ENCODE data around the gene HMMR. TPM values are rescaled to one million over a fixed set of nuclear protein-coding genes. Genes with fewer than 3 reads are reported as not detected.
A peak's percentile ranks its signal among the peaks of the same experiment; 100 is the strongest.

Gene HMMR
- total and polyA plus RNA-seq, 2 experiments from 2014 or later, result 7.8 to 46.5 TPM

GRCh38 chr5:163459462-163459818 is 992 bp upstream of the HMMR start:
- Histone ChIP-seq H3K27me3 (no peaks in the 10 kb centered on the region), H3K36me3 (peaks cover 2% of the 10 kb centered on the region), H3K9me3 (ENCODE audit: low read depth) (no peaks in the 10 kb centered on the region), H3K27ac (peak overlapping the region; percentile 98), H3K4me1 (ENCODE audit: low read depth) (peaks cover 11% of the 10 kb centered on the region), H3K4me3 (peak overlapping the region; percentile 51)
- DNase-seq (ENCODE audit: low read depth in 1 of 2, low spot score in 1 of 2), result no peak
- no peak for TF ChIP-seq CTCF (IDR thresholded peaks at IDR 0.05; ENCODE audit: low read depth, low read length)

DNA sequence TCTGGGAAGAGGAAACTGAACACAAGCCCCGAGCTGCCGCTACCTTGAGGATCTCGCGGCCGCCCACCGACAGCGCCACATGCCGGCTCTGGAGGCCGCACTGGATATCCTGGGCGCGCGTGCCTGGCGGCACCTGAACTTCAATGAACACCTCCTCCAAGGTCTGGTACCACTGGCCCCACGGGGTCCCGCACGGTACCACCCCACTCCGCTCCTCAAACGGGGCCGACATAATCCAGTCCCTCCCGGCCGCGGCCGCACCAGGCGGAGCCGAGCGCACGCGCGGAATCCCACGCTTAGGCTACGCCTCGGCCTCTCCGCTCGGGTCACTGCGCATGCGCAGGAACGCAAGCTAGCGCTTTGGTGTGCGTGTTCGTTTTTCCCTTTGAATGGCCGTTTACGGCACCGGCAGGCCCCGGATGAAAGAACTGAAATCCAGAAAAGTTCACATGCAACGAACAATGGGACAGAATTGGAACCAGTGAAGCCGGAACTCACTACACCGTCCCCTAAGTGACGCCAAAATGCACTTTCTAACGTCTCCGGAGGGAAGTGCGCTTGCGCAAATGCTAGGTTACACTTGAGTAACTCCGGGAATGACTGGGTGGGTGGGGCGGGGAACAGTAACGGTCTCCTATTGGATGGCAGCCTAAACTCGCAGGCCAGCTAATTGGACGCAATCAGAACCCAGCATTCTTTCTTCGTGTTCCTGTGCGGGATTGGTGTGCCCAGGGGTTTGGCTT is 442 bp upstream of the HMMR start, which contains the start of gene NUDCD2:
NUDCD2 (minus strand) TSS at position 284 of the 743 bp plus-strand sequence; CDS start at position 232, 52 bp downstream.
- Histone ChIP-seq H3K9me3 (ENCODE audit: low read depth) (no peaks in the 10 kb centered on the region), H3K4me3 (peak within 1 kb of the TSS; percentile 51), H3K27ac (peak within 1 kb of the TSS; percentile 98), H3K36me3 (no peaks in the 10 kb centered on the region), H3K4me1 (ENCODE audit: low read depth) (peaks cover 11% of the 10 kb centered on the region), H3K27me3 (no peaks in the 10 kb centered on the region)
- peak; percentile 97 to 99 for DNase-seq (ENCODE audit: low read depth in 1 of 2, low spot score in 1 of 2)
- TF ChIP-seq CTCF (IDR thresholded peaks at IDR 0.05; ENCODE audit: low read depth, low read length), result peak; percentile 22

DNA sequence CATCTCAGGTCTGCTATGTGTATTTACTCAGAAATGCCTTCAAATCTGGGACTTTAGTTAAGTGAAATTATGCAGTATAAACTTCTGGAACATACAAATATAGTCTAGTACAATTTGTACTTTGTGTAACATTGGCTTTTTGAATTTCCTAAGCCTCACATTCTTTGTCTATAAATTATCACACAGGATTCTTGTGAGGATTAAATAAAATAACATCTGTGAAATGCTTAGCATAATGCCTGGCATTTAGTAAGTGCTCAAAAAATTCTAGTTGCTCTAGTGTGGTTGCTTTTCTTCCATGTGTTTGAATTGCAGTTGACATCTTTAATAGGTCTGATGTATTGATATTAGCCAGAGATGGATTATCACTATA is 2.6 kb downstream of the HMMR start:
- Histone ChIP-seq H3K27ac (no peak overlapping the region), H3K27me3 (no peaks in the 10 kb centered on the region), H3K4me1 (ENCODE audit: low read depth) (peaks cover 7% of the 10 kb centered on the region), H3K36me3 (no peaks in the 10 kb centered on the region), H3K4me3 (no peak overlapping the region), H3K9me3 (ENCODE audit: low read depth) (no peaks in the 10 kb centered on the region)
- TF ChIP-seq CTCF (IDR thresholded peaks at IDR 0.05; ENCODE audit: low read depth, low read length), result no peak
- no peak for DNase-seq (ENCODE audit: low read depth in 1 of 2, low spot score in 1 of 2)

DNA sequence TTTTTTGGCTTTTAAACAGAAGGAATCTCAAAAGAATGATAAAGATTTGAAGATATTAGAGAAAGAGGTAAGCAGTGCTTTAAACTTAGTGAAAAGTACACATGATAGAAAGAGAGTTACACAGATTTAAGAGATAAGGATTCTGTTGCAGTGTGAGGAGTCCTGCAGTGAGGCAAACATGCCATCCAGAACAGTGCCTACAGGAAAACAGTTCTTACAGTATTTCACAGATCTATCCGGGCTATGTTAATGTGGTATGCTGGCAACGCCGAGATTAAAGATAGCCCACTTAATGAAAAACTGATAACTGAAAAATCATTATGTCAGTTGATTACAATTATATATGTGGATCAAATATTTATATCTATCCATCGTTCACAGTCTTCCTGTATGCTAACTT is 7.2 kb downstream of the HMMR start:
- H3K4me3 ChIP-seq, result no peak overlapping the region
- H3K27ac ChIP-seq, result no peak overlapping the region
- DNase-seq (ENCODE audit: low read depth in 1 of 2, low spot score in 1 of 2), result no peak
- peaks cover 7% of the 10 kb centered on the region for H3K36me3 ChIP-seq
- no peaks in the 10 kb centered on the region for H3K4me1 ChIP-seq (ENCODE audit: low read depth)
- no peaks in the 10 kb centered on the region for H3K9me3 ChIP-seq (ENCODE audit: low read depth)
- H3K27me3 ChIP-seq, result no peaks in the 10 kb centered on the region
- TF ChIP-seq CTCF (IDR thresholded peaks at IDR 0.05; ENCODE audit: low read depth, low read length), result no peak

DNA sequence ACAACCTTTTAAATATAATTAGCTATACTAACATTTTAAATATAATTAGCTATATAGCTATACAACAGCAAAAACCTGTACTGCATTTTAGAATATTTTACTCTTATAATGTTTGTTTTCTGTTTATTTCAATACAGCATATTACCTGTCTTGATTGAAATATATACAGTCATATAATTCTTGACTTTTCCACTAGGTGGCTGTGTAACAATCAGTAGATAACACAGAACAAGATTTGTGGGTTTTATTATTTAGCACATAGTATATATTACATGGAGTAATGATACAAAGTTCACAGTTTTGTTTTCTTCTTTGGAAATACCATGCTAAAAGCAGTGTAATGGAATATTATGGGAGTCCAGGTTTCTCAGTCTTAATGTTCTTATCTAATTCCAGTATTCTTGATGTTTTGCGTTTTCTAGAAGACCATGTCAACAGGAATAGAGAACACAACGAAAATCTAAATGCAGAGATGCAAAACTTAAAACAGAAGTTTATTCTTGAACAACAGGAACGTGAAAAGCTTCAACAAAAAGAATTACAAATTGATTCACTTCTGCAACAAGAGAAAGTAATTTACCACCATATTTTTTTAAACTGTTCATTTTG is 13.3 kb downstream of the HMMR start:
- DNase-seq (ENCODE audit: low read depth in 1 of 2, low spot score in 1 of 2), result peak in 1 of 2 donors; percentile 25
- Histone ChIP-seq H3K4me1 (ENCODE audit: low read depth) (no peaks in the 10 kb centered on the region), H3K36me3 (peaks cover 14% of the 10 kb centered on the region), H3K27me3 (no peaks in the 10 kb centered on the region), H3K4me3 (no peak overlapping the region), H3K9me3 (ENCODE audit: low read depth) (no peaks in the 10 kb centered on the region), H3K27ac (no peak overlapping the region)
- TF ChIP-seq CTCF (IDR thresholded peaks at IDR 0.05; ENCODE audit: low read depth, low read length), result peak; percentile 25
